ENCODE results near the gene TMEM178A.

Gene TMEM178A

GRCh38 chr2:39706945-39707344 lies 41.2 kb downstream of the TMEM178A start:
- DNase-seq (ENCODE audit: low read depth), result no peak
- no peak overlapping the region for H3K4me3 ChIP-seq (ENCODE audit: low read depth, low read length)
- TF ChIP-seq CTCF (IDR thresholded peaks at IDR 0.05; ENCODE audit: low read depth, low read length, missing control alignments), result no peak

- TF ChIP-seq CTCF (IDR thresholded peaks at IDR 0.05; ENCODE audit: low read depth, low read length, missing control alignments), result no peak
- no peak overlapping the region for H3K4me3 ChIP-seq (ENCODE audit: low read depth, low read length)
- no peak for DNase-seq (ENCODE audit: low read depth)
Observed at GRCh38 chr2:39708003-39708402, 42.3 kb downstream of the TMEM178A start.

- TF ChIP-seq CTCF (IDR thresholded peaks at IDR 0.05; ENCODE audit: low read depth, low read length, missing control alignments), result no peak
- DNase-seq (ENCODE audit: low read depth), result no peak
- no peak overlapping the region for H3K4me3 ChIP-seq (ENCODE audit: low read depth, low read length)
Observed at GRCh38 chr2:39710807-39711206, 45.1 kb downstream of the TMEM178A start.

- no peak for DNase-seq (ENCODE audit: low read depth)
- TF ChIP-seq CTCF (IDR thresholded peaks at IDR 0.05; ENCODE audit: low read depth, low read length, missing control alignments), result no peak
- no peak overlapping the region for H3K4me3 ChIP-seq (ENCODE audit: low read depth, low read length)
Observed at GRCh38 chr2:39712953-39713352, 47.2 kb downstream of the TMEM178A start.

- no peak for TF ChIP-seq CTCF (IDR thresholded peaks at IDR 0.05; ENCODE audit: low read depth, low read length, missing control alignments)
- H3K4me3 ChIP-seq (ENCODE audit: low read depth, low read length), result no peak overlapping the region
Observed at GRCh38 chr2:39715095-39715494, 49.4 kb downstream of the TMEM178A start.

GRCh38 chr2:39715822-39716221 lies 50.1 kb downstream of the TMEM178A start:
- H3K4me3 ChIP-seq (ENCODE audit: low read depth, low read length), result no peak overlapping the region
- no peak for TF ChIP-seq CTCF (IDR thresholded peaks at IDR 0.05; ENCODE audit: low read depth, low read length, missing control alignments)
- no peak for DNase-seq (ENCODE audit: low read depth)

More at GRCh38 chr2:39715095-39715494, 49.4 kb downstream of the TMEM178A start:
- no peak for DNase-seq (ENCODE audit: low read depth)

- H3K4me3 ChIP-seq (ENCODE audit: low read depth, low read length), result no peak overlapping the region
- TF ChIP-seq CTCF (IDR thresholded peaks at IDR 0.05; ENCODE audit: low read depth, low read length, missing control alignments), result no peak
- no peak for DNase-seq (ENCODE audit: low read depth)
Observed at GRCh38 chr2:39717067-39717466, 51.4 kb downstream of the TMEM178A start.

Data from GM12864 (cell line).